H1 (cell line): ENCODE data around the gene CLDN8. TPM values are rescaled to one million over a fixed set of nuclear protein-coding genes. Genes with fewer than 3 reads are reported as not detected.

Experiments
- CHD7 ChIP-seq: fragments of 300-600 bp; sonication (generic); IDR thresholded peaks from 2 replicates; pipeline ENCODE4 v1.7.1; 2012; ENCODE audit warnings: low read length, moderate library complexity, mild to moderate bottlenecking, inconsistent platforms; ENCODE audit not compliant: insufficient replicate concordance
- CREB1 ChIP-seq: IDR thresholded peaks from 2 replicates; pipeline ENCODE4 v1.6.1; 2012; ENCODE audit warnings: inconsistent platforms
- polyA plus RNA-seq, 7 experiments: library from polyadenylated mRNA; depleted of rRNA in 3 of 7; stranded (reverse) in 5 of 7; unstranded in 2 of 7; fragments of >200 nt in 5 of 7; fragments of 200-250 nt in 2 of 7; gene quantifications; 1 replicate in 5 of 7; 2 replicates in 1 of 7; 4 replicates in 1 of 7; pipeline versions ENCODE4 v1.2.1 to v1.2.3, GENCODE V29; 2011 to 2013; ENCODE audit warnings: missing spikeins in 2 of 7, mixed read lengths in 2 of 7
- total RNA-seq: library from RNA; stranded (reverse); fragmentation: NEBNext Ultra II Directional; extraction: Animal tissue kit (Norgen Biotek cat#: 25700); gene quantifications from 2 replicates; pipeline ENCODE4 v1.2.1, GENCODE V29; 2021
- TF ChIP-seq, protein P1 (sequence below): IDR thresholded peaks from 2 replicates; pipeline ENCODE4 v1.6.1; 2012; ENCODE audit warnings: low read length, inconsistent platforms
- TF ChIP-seq, protein P2 (sequence below): IDR thresholded peaks from 2 replicates; pipeline ENCODE4 v1.6.1; 2012; ENCODE audit warnings: inconsistent platforms

Gene CLDN8
- total and polyA plus RNA-seq, 2 of the 8 experiments (the other 6 are each of a cell fraction or from before 2014, with no cell fraction given), result not detected

DNA sequence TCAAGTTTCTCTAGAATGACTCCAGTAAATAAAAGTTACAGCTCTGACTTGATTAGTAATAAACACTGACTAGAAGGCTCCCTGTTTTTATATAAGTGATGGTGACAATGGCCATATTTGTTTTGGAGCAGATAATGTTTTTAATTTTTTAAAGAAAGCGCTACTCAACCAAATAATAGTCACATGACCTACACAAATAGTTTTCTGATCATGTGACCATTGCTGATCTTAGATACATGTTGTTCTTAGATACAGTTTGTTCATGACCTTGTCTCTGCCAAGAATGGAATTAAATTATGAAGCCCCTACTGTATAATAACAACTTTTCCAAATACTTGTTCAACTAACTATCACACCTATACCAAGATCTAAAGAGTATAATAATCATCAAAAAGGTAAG, 22.3 kb upstream of the CLDN8 start (continued):
- TF ChIP-seq CHD7 (no peak), CREB1 (no peak)
- TF ChIP-seq, protein P1, sequence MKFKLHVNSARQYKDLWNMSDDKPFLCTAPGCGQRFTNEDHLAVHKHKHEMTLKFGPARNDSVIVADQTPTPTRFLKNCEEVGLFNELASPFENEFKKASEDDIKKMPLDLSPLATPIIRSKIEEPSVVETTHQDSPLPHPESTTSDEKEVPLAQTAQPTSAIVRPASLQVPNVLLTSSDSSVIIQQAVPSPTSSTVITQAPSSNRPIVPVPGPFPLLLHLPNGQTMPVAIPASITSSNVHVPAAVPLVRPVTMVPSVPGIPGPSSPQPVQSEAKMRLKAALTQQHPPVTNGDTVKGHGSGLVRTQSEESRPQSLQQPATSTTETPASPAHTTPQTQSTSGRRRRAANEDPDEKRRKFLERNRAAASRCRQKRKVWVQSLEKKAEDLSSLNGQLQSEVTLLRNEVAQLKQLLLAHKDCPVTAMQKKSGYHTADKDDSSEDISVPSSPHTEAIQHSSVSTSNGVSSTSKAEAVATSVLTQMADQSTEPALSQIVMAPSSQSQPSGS, result no peak
- TF ChIP-seq, protein P2, sequence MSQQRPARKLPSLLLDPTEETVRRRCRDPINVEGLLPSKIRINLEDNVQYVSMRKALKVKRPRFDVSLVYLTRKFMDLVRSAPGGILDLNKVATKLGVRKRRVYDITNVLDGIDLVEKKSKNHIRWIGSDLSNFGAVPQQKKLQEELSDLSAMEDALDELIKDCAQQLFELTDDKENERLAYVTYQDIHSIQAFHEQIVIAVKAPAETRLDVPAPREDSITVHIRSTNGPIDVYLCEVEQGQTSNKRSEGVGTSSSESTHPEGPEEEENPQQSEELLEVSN, result no peak
